WTC11 (cell line): Measurements from ENCODE around the gene KANK4. TPM values are rescaled to one million over a fixed set of nuclear protein-coding genes. Genes with fewer than 3 reads are reported as not detected.

Experiments used
- ATF1 ChIP-seq: sonication (generic); formaldehyde crosslinking; IDR thresholded peaks from 2 replicates; pipeline ENCODE4 v1.8.1; 2023; ENCODE audit warnings: mild to moderate bottlenecking, moderate library complexity, missing genetic modification reagents
- CREB1 ChIP-seq: sonication (generic); formaldehyde crosslinking; IDR thresholded peaks from 2 replicates; pipeline ENCODE4 v1.8.0; 2023; ENCODE audit warnings: mild to moderate bottlenecking, missing genetic modification reagents
- EMX1 ChIP-seq: fragments of 250-450 bp; sonication (Bioruptor Pico); IDR thresholded peaks from 2 replicates; pipeline ENCODE4 v1.8.0; 2021; ENCODE audit warnings: mild to moderate bottlenecking
- ESRRA ChIP-seq: sonication (generic); formaldehyde crosslinking; IDR thresholded peaks from 2 replicates; pipeline ENCODE4 v1.8.1; 2022; ENCODE audit warnings: mild to moderate bottlenecking, missing genetic modification reagents, borderline replicate concordance
- ETV6 ChIP-seq: sonication (generic); formaldehyde crosslinking; IDR thresholded peaks from 2 replicates; pipeline ENCODE4 v1.8.1; 2022; ENCODE audit warnings: mild to moderate bottlenecking, missing genetic modification reagents
- FOXP1 ChIP-seq: sonication (generic); formaldehyde crosslinking; IDR thresholded peaks from 2 replicates; pipeline ENCODE4 v1.8.0; 2022; ENCODE audit warnings: missing genetic modification reagents, mild to moderate bottlenecking, moderate library complexity, borderline replicate concordance
- GRHL2 ChIP-seq: fragments of 250-450 bp; sonication (Bioruptor Pico); IDR thresholded peaks from 2 replicates; pipeline ENCODE4 v1.8.0; 2022; ENCODE audit warnings: mild to moderate bottlenecking, moderate library complexity; ENCODE audit not compliant: insufficient replicate concordance, severe bottlenecking
- GTF2I ChIP-seq: fragments of 250-450 bp; sonication (Bioruptor Pico); conservative IDR thresholded peaks from 2 replicates; pipeline ENCODE4 v1.4.0; 2021; ENCODE audit warnings: mild to moderate bottlenecking
- MXD4 ChIP-seq: fragments of 250-450 bp; sonication (Bioruptor Pico); IDR thresholded peaks from 2 replicates; pipeline ENCODE4 v1.8.0; 2021; ENCODE audit warnings: mild to moderate bottlenecking, moderate library complexity, borderline replicate concordance
- NFE2L1 ChIP-seq: sonication (generic); formaldehyde crosslinking; IDR thresholded peaks from 2 replicates; pipeline ENCODE4 v1.8.1; 2023; ENCODE audit warnings: missing genetic modification reagents
- PRRX2 ChIP-seq: fragments of 250-450 bp; sonication (Bioruptor Pico); IDR thresholded peaks from 2 replicates; pipeline ENCODE4 v1.8.0; 2021; ENCODE audit warnings: mild to moderate bottlenecking
- RELA ChIP-seq: sonication (generic); formaldehyde crosslinking; IDR thresholded peaks from 2 replicates; pipeline ENCODE4 v1.8.1; 2022; ENCODE audit warnings: missing genetic modification reagents, mild to moderate bottlenecking, borderline replicate concordance
- SP1 ChIP-seq: sonication (generic); formaldehyde crosslinking; conservative IDR thresholded peaks from 2 replicates; pipeline ENCODE4 v1.8.1; 2022; ENCODE audit warnings: missing genetic modification reagents
- TP53 ChIP-seq: sonication (generic); formaldehyde crosslinking; IDR thresholded peaks from 2 replicates; pipeline ENCODE4 v1.8.1; 2023; ENCODE audit warnings: mild to moderate bottlenecking, missing genetic modification reagents
- ZNF263 ChIP-seq: sonication (generic); formaldehyde crosslinking; IDR thresholded peaks from 2 replicates; pipeline ENCODE4 v1.8.1; 2022; ENCODE audit warnings: low read depth, mild to moderate bottlenecking, moderate library complexity, missing genetic modification reagents
- ZNF317 ChIP-seq: sonication (generic); formaldehyde crosslinking; IDR thresholded peaks from 2 replicates; pipeline ENCODE4 v1.8.1; 2023; ENCODE audit warnings: low read depth, mild to moderate bottlenecking, moderate library complexity, missing genetic modification reagents, borderline replicate concordance
- ZNF423 ChIP-seq: fragments of 250-450 bp; sonication (Bioruptor Pico); IDR thresholded peaks from 2 replicates; pipeline ENCODE4 v2.1.2; 2022; ENCODE audit warnings: mild to moderate bottlenecking, moderate library complexity
- total RNA-seq: library from RNA; stranded (reverse); gene quantifications from 3 replicates; pipeline ENCODE4 v1.2.3, GENCODE V29; 2021
- TF ChIP-seq, protein P1 (sequence below): fragments of 250-450 bp; sonication (Bioruptor Pico); IDR thresholded peaks from 2 replicates; pipeline ENCODE4 v1.9.0; 2021; ENCODE audit warnings: mild to moderate bottlenecking, borderline replicate concordance
- TF ChIP-seq, protein P2 (sequence below): sonication (generic); formaldehyde crosslinking; IDR thresholded peaks from 2 replicates; pipeline ENCODE4 v1.8.1; 2023; ENCODE audit warnings: mild to moderate bottlenecking, missing genetic modification reagents, moderate library complexity
- TF ChIP-seq, protein P3 (sequence below): fragments of 250-450 bp; sonication (Bioruptor Pico); IDR thresholded peaks from 2 replicates; pipeline ENCODE4 v1.9.0; 2021; ENCODE audit warnings: mild to moderate bottlenecking
- TF ChIP-seq, protein P4 (sequence below): sonication (generic); formaldehyde crosslinking; IDR thresholded peaks from 2 replicates; pipeline ENCODE4 v1.8.0; 2022; ENCODE audit warnings: mild to moderate bottlenecking, missing genetic modification reagents
- TF ChIP-seq, protein P5 (sequence below): sonication (generic); formaldehyde crosslinking; IDR thresholded peaks from 2 replicates; pipeline ENCODE4 v1.8.0; 2022; ENCODE audit warnings: mild to moderate bottlenecking, missing genetic modification reagents
- TF ChIP-seq, protein P6 (sequence below): sonication (generic); formaldehyde crosslinking; IDR thresholded peaks from 2 replicates; pipeline ENCODE4 v1.8.0; 2022; ENCODE audit warnings: mild to moderate bottlenecking, missing genetic modification reagents
- TF ChIP-seq, protein P7 (sequence below): sonication (generic); formaldehyde crosslinking; IDR thresholded peaks from 2 replicates; pipeline ENCODE4 v1.8.0; 2023; ENCODE audit warnings: missing genetic modification reagents
- TF ChIP-seq, protein P8 (sequence below): fragments of 250-450 bp; sonication (Bioruptor Pico); IDR thresholded peaks from 2 replicates; pipeline ENCODE4 v1.9.0; 2021; ENCODE audit warnings: moderate library complexity, mild to moderate bottlenecking, inconsistent platforms, borderline replicate concordance

KANK4 gene
- total RNA-seq, 1 experiment from 2014 or later = 0.35 TPM

DNA sequence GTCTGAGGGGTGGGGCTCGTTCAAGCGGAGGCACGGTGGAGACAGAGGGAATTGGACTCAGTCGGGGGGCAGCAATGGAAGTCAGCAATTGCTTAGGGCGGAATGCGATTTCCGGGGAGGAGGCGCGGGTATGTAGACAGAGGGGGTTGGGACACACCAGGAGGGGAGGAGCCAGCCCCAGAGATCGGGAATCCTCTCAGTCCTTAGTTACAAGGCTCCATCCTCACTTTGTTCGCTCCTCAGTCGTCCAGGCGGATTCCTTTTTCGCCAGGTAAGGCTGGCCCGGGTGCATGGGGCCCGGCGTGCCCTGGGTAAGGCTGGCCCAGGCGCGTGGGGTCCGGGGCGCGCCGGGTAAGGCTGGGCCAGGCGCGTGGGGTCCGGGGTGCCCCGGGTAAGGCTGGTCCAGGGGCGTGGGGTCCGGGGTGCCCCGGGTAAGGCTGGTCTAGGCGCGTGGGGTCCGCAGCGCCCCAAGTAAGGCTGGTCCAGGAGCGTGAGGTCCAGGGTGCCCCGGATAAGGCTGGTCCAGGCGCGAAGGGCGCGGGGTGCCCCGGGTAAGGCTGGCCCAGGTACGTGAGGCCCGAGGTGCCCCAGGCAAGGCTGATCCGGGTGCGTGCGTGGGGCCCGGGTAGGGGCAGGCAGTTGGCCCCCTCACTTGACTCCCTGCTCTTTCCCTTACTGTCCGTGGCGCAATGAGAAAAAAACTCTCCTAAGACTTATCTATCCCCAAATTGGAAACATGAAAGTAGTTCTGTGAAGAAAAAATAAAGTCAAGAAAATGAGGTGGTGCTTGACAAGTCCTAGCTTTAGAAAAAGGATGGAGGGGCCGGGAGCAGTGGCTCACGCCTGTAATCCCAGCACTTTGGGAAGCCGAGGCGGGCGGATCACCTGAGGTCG, 124.3 kb downstream of the KANK4 start, which contains the start of gene L1TD1 (continued):
- peak; percentile 69; the same call in 1 of the 2 replicates for TF ChIP-seq NFE2L1 (CRISPR knock-in tag)
- 0 out of 2 replicates have a peak, but pooled peaks have one; percentile 57 for TF ChIP-seq RELA
- TF ChIP-seq, protein P1, sequence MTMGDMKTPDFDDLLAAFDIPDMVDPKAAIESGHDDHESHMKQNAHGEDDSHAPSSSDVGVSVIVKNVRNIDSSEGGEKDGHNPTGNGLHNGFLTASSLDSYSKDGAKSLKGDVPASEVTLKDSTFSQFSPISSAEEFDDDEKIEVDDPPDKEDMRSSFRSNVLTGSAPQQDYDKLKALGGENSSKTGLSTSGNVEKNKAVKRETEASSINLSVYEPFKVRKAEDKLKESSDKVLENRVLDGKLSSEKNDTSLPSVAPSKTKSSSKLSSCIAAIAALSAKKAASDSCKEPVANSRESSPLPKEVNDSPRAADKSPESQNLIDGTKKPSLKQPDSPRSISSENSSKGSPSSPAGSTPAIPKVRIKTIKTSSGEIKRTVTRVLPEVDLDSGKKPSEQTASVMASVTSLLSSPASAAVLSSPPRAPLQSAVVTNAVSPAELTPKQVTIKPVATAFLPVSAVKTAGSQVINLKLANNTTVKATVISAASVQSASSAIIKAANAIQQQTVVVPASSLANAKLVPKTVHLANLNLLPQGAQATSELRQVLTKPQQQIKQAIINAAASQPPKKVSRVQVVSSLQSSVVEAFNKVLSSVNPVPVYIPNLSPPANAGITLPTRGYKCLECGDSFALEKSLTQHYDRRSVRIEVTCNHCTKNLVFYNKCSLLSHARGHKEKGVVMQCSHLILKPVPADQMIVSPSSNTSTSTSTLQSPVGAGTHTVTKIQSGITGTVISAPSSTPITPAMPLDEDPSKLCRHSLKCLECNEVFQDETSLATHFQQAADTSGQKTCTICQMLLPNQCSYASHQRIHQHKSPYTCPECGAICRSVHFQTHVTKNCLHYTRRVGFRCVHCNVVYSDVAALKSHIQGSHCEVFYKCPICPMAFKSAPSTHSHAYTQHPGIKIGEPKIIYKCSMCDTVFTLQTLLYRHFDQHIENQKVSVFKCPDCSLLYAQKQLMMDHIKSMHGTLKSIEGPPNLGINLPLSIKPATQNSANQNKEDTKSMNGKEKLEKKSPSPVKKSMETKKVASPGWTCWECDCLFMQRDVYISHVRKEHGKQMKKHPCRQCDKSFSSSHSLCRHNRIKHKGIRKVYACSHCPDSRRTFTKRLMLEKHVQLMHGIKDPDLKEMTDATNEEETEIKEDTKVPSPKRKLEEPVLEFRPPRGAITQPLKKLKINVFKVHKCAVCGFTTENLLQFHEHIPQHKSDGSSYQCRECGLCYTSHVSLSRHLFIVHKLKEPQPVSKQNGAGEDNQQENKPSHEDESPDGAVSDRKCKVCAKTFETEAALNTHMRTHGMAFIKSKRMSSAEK (CRISPR knock-in tag) = no peak
- TF ChIP-seq, protein P2, sequence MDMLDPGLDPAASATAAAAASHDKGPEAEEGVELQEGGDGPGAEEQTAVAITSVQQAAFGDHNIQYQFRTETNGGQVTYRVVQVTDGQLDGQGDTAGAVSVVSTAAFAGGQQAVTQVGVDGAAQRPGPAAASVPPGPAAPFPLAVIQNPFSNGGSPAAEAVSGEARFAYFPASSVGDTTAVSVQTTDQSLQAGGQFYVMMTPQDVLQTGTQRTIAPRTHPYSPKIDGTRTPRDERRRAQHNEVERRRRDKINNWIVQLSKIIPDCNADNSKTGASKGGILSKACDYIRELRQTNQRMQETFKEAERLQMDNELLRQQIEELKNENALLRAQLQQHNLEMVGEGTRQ (CRISPR knock-in tag) = no peak
- peak; percentile 34; the same call in 1 of the 2 replicates for TF ChIP-seq ESRRA
- TF ChIP-seq, protein P3, sequence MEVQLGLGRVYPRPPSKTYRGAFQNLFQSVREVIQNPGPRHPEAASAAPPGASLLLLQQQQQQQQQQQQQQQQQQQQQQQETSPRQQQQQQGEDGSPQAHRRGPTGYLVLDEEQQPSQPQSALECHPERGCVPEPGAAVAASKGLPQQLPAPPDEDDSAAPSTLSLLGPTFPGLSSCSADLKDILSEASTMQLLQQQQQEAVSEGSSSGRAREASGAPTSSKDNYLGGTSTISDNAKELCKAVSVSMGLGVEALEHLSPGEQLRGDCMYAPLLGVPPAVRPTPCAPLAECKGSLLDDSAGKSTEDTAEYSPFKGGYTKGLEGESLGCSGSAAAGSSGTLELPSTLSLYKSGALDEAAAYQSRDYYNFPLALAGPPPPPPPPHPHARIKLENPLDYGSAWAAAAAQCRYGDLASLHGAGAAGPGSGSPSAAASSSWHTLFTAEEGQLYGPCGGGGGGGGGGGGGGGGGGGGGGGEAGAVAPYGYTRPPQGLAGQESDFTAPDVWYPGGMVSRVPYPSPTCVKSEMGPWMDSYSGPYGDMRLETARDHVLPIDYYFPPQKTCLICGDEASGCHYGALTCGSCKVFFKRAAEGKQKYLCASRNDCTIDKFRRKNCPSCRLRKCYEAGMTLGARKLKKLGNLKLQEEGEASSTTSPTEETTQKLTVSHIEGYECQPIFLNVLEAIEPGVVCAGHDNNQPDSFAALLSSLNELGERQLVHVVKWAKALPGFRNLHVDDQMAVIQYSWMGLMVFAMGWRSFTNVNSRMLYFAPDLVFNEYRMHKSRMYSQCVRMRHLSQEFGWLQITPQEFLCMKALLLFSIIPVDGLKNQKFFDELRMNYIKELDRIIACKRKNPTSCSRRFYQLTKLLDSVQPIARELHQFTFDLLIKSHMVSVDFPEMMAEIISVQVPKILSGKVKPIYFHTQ (CRISPR knock-in tag) = no peak
- no peak for TF ChIP-seq GTF2I (CRISPR knock-in tag)
- TF ChIP-seq, protein P4, sequence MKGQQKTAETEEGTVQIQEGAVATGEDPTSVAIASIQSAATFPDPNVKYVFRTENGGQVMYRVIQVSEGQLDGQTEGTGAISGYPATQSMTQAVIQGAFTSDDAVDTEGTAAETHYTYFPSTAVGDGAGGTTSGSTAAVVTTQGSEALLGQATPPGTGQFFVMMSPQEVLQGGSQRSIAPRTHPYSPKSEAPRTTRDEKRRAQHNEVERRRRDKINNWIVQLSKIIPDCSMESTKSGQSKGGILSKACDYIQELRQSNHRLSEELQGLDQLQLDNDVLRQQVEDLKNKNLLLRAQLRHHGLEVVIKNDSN (CRISPR knock-in tag) = 0 out of 2 replicates have a peak, but pooled peaks have one; percentile 6
- peak; percentile 76 for TF ChIP-seq ZNF317 (CRISPR knock-in tag)
- no peak for TF ChIP-seq CREB1 (CRISPR knock-in tag)
- TF ChIP-seq, protein P5, sequence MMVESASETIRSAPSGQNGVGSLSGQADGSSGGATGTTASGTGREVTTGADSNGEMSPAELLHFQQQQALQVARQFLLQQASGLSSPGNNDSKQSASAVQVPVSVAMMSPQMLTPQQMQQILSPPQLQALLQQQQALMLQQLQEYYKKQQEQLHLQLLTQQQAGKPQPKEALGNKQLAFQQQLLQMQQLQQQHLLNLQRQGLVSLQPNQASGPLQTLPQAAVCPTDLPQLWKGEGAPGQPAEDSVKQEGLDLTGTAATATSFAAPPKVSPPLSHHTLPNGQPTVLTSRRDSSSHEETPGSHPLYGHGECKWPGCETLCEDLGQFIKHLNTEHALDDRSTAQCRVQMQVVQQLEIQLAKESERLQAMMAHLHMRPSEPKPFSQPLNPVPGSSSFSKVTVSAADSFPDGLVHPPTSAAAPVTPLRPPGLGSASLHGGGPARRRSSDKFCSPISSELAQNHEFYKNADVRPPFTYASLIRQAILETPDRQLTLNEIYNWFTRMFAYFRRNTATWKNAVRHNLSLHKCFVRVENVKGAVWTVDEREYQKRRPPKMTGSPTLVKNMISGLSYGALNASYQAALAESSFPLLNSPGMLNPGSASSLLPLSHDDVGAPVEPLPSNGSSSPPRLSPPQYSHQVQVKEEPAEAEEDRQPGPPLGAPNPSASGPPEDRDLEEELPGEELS = peak; percentile 35
- peak; percentile 79 for TF ChIP-seq FOXP1 (CRISPR knock-in tag)
- no peak for TF ChIP-seq PRRX2 (CRISPR knock-in tag)
- TF ChIP-seq GRHL2 (CRISPR knock-in tag) = no peak
- TF ChIP-seq, protein P6, sequence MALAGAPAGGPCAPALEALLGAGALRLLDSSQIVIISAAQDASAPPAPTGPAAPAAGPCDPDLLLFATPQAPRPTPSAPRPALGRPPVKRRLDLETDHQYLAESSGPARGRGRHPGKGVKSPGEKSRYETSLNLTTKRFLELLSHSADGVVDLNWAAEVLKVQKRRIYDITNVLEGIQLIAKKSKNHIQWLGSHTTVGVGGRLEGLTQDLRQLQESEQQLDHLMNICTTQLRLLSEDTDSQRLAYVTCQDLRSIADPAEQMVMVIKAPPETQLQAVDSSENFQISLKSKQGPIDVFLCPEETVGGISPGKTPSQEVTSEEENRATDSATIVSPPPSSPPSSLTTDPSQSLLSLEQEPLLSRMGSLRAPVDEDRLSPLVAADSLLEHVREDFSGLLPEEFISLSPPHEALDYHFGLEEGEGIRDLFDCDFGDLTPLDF (CRISPR knock-in tag) = no peak
- TF ChIP-seq SP1 (CRISPR knock-in tag) = no peak; the same call in 1 of the 2 replicates
- no peak for TF ChIP-seq MXD4 (CRISPR knock-in tag)
- TF ChIP-seq ATF1 (CRISPR knock-in tag) = 0 out of 2 replicates have a peak, but pooled peaks have one; percentile 82
- TF ChIP-seq ZNF263 = peak; percentile 48; the same call in 1 of the 2 replicates
- TF ChIP-seq, protein P7, sequence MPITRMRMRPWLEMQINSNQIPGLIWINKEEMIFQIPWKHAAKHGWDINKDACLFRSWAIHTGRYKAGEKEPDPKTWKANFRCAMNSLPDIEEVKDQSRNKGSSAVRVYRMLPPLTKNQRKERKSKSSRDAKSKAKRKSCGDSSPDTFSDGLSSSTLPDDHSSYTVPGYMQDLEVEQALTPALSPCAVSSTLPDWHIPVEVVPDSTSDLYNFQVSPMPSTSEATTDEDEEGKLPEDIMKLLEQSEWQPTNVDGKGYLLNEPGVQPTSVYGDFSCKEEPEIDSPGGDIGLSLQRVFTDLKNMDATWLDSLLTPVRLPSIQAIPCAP (CRISPR knock-in tag) = no peak
- no peak for TF ChIP-seq ETV6 (CRISPR knock-in tag)
- peak; percentile 63 for TF ChIP-seq TP53 (CRISPR knock-in tag)
- no peak for TF ChIP-seq ZNF423
- 0 out of 2 replicates have a peak, but pooled peaks have one; percentile 41 for TF ChIP-seq EMX1
- TF ChIP-seq, protein P8, sequence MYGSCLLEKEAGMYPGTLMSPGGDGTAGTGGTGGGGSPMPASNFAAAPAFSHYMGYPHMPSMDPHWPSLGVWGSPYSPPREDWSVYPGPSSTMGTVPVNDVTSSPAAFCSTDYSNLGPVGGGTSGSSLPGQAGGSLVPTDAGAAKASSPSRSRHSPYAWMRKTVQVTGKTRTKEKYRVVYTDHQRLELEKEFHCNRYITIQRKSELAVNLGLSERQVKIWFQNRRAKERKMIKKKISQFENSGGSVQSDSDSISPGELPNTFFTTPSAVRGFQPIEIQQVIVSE (CRISPR knock-in tag) = no peak
